ENCODE measurements around the gene EFS. TPM values are rescaled to one million over a fixed set of nuclear protein-coding genes. Genes with fewer than 3 reads are reported as not detected.

Gene EFS
- polyA plus RNA-seq, 3 donors, result not detected

DNA sequence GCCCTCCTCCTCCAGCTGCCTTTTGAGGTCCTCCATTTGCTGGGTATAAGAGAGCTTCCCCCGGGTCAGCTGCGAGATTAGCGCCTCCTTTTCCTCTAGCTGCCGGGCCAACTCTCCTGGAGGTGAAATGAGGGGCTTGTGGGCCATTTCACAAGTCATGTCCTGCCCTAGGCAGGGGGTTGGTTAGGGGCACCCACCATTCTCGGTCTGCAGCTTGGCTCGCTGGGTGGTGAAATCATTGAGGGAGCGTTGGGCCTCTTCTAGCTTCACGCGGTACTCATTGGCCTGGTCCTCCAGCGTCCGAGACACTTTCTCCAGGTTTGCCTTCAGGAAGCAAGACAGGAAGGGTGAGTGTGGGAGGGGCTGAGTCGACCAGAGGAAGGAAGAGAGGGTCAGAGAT is 24.4 kb upstream of the EFS start:
- Histone ChIP-seq H3K27ac (ENCODE audit: low read depth in 1 of 2, low read length in 2 of 2) (no peak overlapping the region), H3K36me3 (replicated peaks in 1 of 2; ENCODE audit: control insufficient read depth in 1 of 2, insufficient read depth in 2 of 2, low read length in 2 of 2) (no peaks in the 10 kb centered on the region), H3K4me1 (ENCODE audit: control insufficient read depth in 1 of 2, insufficient read depth in 2 of 2, low read length in 2 of 2) (no peaks in the 10 kb centered on the region), H3K4me2 (replicated peaks; ENCODE audit: extremely low read depth, low read length, poor library complexity, severe bottlenecking) (no peak overlapping the region), H3K4me3 (replicated peaks in 1 of 3; ENCODE audit: low read depth in 2 of 3, low read length in 3 of 3) (no peak overlapping the region), H2AFZ (ENCODE audit: insufficient read depth, low read depth, low read length, poor library complexity, severe bottlenecking) (no peak overlapping the region), H3K27me3 (ENCODE audit: control insufficient read depth in 2 of 2, insufficient read depth in 2 of 2, low read length in 2 of 2) (no peaks in the 10 kb centered on the region), H3K9me3 (replicated peaks in 1 of 2; ENCODE audit: control insufficient read depth in 1 of 2, insufficient read depth in 1 of 2, low read length in 2 of 2) (no peaks in the 10 kb centered on the region), H3K9ac (ENCODE audit: insufficient read depth, low read length, poor library complexity, severe bottlenecking) (no peak overlapping the region), H4K20me1 (ENCODE audit: insufficient read depth, low read length) (no peaks in the 10 kb centered on the region), H3K79me2 (ENCODE audit: insufficient read depth, low read length) (no peaks in the 10 kb centered on the region)
- H3K4me1 Mint-ChIP-seq, result no peaks in the 10 kb centered on the region
- no peak for TF ChIP-seq CTCF (IDR thresholded peaks at IDR 0.05)
- H3K9me3 Mint-ChIP-seq, result no peaks in the 10 kb centered on the region
- 54% methylated on average over 4 of the region's 12 CpGs for WGBS (ENCODE audit: insufficient coverage)
- H3K27me3 Mint-ChIP-seq (ENCODE audit: low read depth in 3 of 3), result peaks cover 4 to 11% (median 9%) of the 10 kb centered on the region in 3 donors
- H3K4me3 Mint-ChIP-seq, result no peak overlapping the region
- H3K36me3 Mint-ChIP-seq, result no peaks in the 10 kb centered on the region
- no peak for DNase-seq
- intact Hi-C loops (cut with micrococcal nuclease), result no loop called here
- H3K27ac Mint-ChIP-seq, result peak overlapping the region in 1 of 7 donors; percentile 11

GRCh38 chr14:23388996-23389395 is 24.0 kb upstream of the EFS start:
- no peaks in the 10 kb centered on the region for H3K36me3 ChIP-seq (replicated peaks in 1 of 2; ENCODE audit: control insufficient read depth in 1 of 2, insufficient read depth in 2 of 2, low read length in 2 of 2)
- H3K27me3 ChIP-seq (ENCODE audit: control insufficient read depth in 2 of 2, insufficient read depth in 2 of 2, low read length in 2 of 2), result no peaks in the 10 kb centered on the region
- H3K27ac ChIP-seq (ENCODE audit: low read depth in 1 of 2, low read length in 2 of 2), result no peak overlapping the region
- no peaks in the 10 kb centered on the region for H3K36me3 Mint-ChIP-seq
- H3K4me1 Mint-ChIP-seq, result no peaks in the 10 kb centered on the region
- no peak overlapping the region for H3K9ac ChIP-seq (ENCODE audit: insufficient read depth, low read length, poor library complexity, severe bottlenecking)
- H3K4me2 ChIP-seq (replicated peaks; ENCODE audit: extremely low read depth, low read length, poor library complexity, severe bottlenecking), result no peak overlapping the region
- no peak overlapping the region for H3K27ac Mint-ChIP-seq
- no peaks in the 10 kb centered on the region for H3K4me1 ChIP-seq (ENCODE audit: control insufficient read depth in 1 of 2, insufficient read depth in 2 of 2, low read length in 2 of 2)
- no peak overlapping the region for H3K4me3 ChIP-seq (replicated peaks in 1 of 3; ENCODE audit: low read depth in 2 of 3, low read length in 3 of 3)
- H3K9me3 Mint-ChIP-seq, result no peaks in the 10 kb centered on the region
- H3K79me2 ChIP-seq (ENCODE audit: insufficient read depth, low read length), result no peaks in the 10 kb centered on the region
- no peak for TF ChIP-seq CTCF (IDR thresholded peaks at IDR 0.05)
- H3K27me3 Mint-ChIP-seq (ENCODE audit: low read depth in 3 of 3), result peaks cover 4 to 10% (median 9%) of the 10 kb centered on the region in 3 donors
- no peaks in the 10 kb centered on the region for H3K9me3 ChIP-seq (replicated peaks in 1 of 2; ENCODE audit: control insufficient read depth in 1 of 2, insufficient read depth in 1 of 2, low read length in 2 of 2)
- H3K4me3 Mint-ChIP-seq, result no peak overlapping the region
- no peak overlapping the region for H2AFZ ChIP-seq (ENCODE audit: insufficient read depth, low read depth, low read length, poor library complexity, severe bottlenecking)
- intact Hi-C loops (cut with micrococcal nuclease), result no loop called here
- WGBS (ENCODE audit: insufficient coverage), result 100% methylated on average over 2 of the region's 8 CpGs
- DNase-seq, result no peak
- H4K20me1 ChIP-seq (ENCODE audit: insufficient read depth, low read length), result no peaks in the 10 kb centered on the region

Measured in CD14-positive monocyte (primary cell).